Central memory CD8-positive, alpha-beta T cell (primary cell): ENCODE results near the gene SERPINE2.

Experiments used
- ATAC-seq: fragments of 150-1000 bp; cut with Tn5 transposase; replicated peaks from 2 replicates; pipeline ENCODE4 v1.10.0; 2022; ENCODE audit warnings: mild to moderate bottlenecking, moderate FRiP score, moderate number of reproducible peaks; ENCODE audit not compliant: poor library complexity, severe bottlenecking; ENCODE audit errors: extremely low read depth
- DNase-seq, 2 donors: peaks; one replicate each; pipeline ENCODE4 v3.0.0; 2021; ENCODE audit warnings: low spot score in 2 of 2
- H3K27ac Mint-ChIP-seq: one replicate; pipeline ENCODE4 v1.8.0; 2022; ENCODE audit warnings: low read depth, mild to moderate bottlenecking, moderate library complexity, mixed read lengths
- H3K27me3 Mint-ChIP-seq: one replicate; pipeline ENCODE4 v1.8.0; 2022; ENCODE audit warnings: mixed read lengths
- H3K36me3 Mint-ChIP-seq: one replicate; pipeline ENCODE4 v1.8.0; 2022; ENCODE audit warnings: mild to moderate bottlenecking, moderate library complexity, mixed read lengths; ENCODE audit not compliant: insufficient read depth
- H3K4me1 Mint-ChIP-seq: one replicate; pipeline ENCODE4 v1.8.0; 2022; ENCODE audit warnings: mixed read lengths
- H3K4me3 Mint-ChIP-seq: one replicate; pipeline ENCODE4 v1.8.0; 2022; ENCODE audit warnings: mild to moderate bottlenecking, moderate library complexity, mixed read lengths
- H3K9me3 Mint-ChIP-seq: one replicate; pipeline ENCODE4 v1.8.0; 2022; ENCODE audit warnings: mixed read lengths

SERPINE2 gene

GRCh38 chr2:224063298-224063648 is 24.2 kb upstream of the SERPINE2 start:
- DNase-seq (no peak), ATAC-seq (no peak)
- Mint-ChIP-seq H3K4me1 (no peaks in the 10 kb centered on the region), H3K27me3 (peaks cover 40% of the 10 kb centered on the region), H3K27ac (no peak overlapping the region), H3K36me3 (no peaks in the 10 kb centered on the region), H3K9me3 (no peaks in the 10 kb centered on the region), H3K4me3 (no peak overlapping the region)

GRCh38 chr2:224062481-224063297 is 23.6 kb upstream of the SERPINE2 start:
- Mint-ChIP-seq H3K27me3 (peaks cover 37% of the 10 kb centered on the region), H3K4me3 (no peak overlapping the region), H3K9me3 (no peaks in the 10 kb centered on the region), H3K27ac (no peak overlapping the region), H3K36me3 (no peaks in the 10 kb centered on the region), H3K4me1 (no peaks in the 10 kb centered on the region)
- DNase-seq = no peak
- ATAC-seq = no peak

GRCh38 chr2:224060783-224061482 is 21.8 kb upstream of the SERPINE2 start:
- DNase-seq (no peak), ATAC-seq (no peak)
- no peak overlapping the region for H3K4me3 Mint-ChIP-seq
- H3K27me3 Mint-ChIP-seq = peaks cover 34% of the 10 kb centered on the region
- H3K4me1 Mint-ChIP-seq = no peaks in the 10 kb centered on the region
- H3K27ac Mint-ChIP-seq = no peak overlapping the region
- no peaks in the 10 kb centered on the region for H3K36me3 Mint-ChIP-seq
- H3K9me3 Mint-ChIP-seq = no peaks in the 10 kb centered on the region

GRCh38 chr2:224059178-224059577 is 20.1 kb upstream of the SERPINE2 start:
- DNase-seq = no peak
- H3K27ac Mint-ChIP-seq = no peak overlapping the region
- no peak for ATAC-seq
- H3K4me1 Mint-ChIP-seq = no peaks in the 10 kb centered on the region
- no peaks in the 10 kb centered on the region for H3K36me3 Mint-ChIP-seq
- peaks cover 5% of the 10 kb centered on the region for H3K9me3 Mint-ChIP-seq
- no peak overlapping the region for H3K4me3 Mint-ChIP-seq
- peaks cover 43% of the 10 kb centered on the region for H3K27me3 Mint-ChIP-seq

GRCh38 chr2:224058048-224058775 is 19.1 kb upstream of the SERPINE2 start:
- ATAC-seq (no peak), DNase-seq (no peak)
- H3K9me3 Mint-ChIP-seq = peaks cover 5% of the 10 kb centered on the region
- no peaks in the 10 kb centered on the region for H3K4me1 Mint-ChIP-seq
- peaks cover 51% of the 10 kb centered on the region for H3K27me3 Mint-ChIP-seq
- no peaks in the 10 kb centered on the region for H3K36me3 Mint-ChIP-seq
- no peak overlapping the region for H3K4me3 Mint-ChIP-seq
- no peak overlapping the region for H3K27ac Mint-ChIP-seq

GRCh38 chr2:224056889-224057288 is 17.8 kb upstream of the SERPINE2 start:
- Mint-ChIP-seq H3K27ac (no peak overlapping the region), H3K4me3 (no peak overlapping the region), H3K4me1 (no peaks in the 10 kb centered on the region), H3K36me3 (no peaks in the 10 kb centered on the region), H3K9me3 (peaks cover 5% of the 10 kb centered on the region), H3K27me3 (peaks cover 59% of the 10 kb centered on the region)
- DNase-seq = no peak
- no peak for ATAC-seq

- ATAC-seq (no peak), DNase-seq (no peak)
- H3K27me3 Mint-ChIP-seq = peaks cover 66% of the 10 kb centered on the region
- H3K9me3 Mint-ChIP-seq = peaks cover 5% of the 10 kb centered on the region
- H3K4me3 Mint-ChIP-seq = no peak overlapping the region
- H3K36me3 Mint-ChIP-seq = no peaks in the 10 kb centered on the region
- H3K4me1 Mint-ChIP-seq = no peaks in the 10 kb centered on the region
- no peak overlapping the region for H3K27ac Mint-ChIP-seq
Observed at GRCh38 chr2:224055101-224055500, 16.0 kb upstream of the SERPINE2 start.

GRCh38 chr2:224046752-224047151 is 7.7 kb upstream of the SERPINE2 start:
- no peak overlapping the region for H3K4me3 Mint-ChIP-seq
- no peak overlapping the region for H3K27ac Mint-ChIP-seq
- DNase-seq (no peak), ATAC-seq (no peak)
- peaks cover 73% of the 10 kb centered on the region for H3K27me3 Mint-ChIP-seq
- H3K36me3 Mint-ChIP-seq = no peaks in the 10 kb centered on the region
- no peaks in the 10 kb centered on the region for H3K4me1 Mint-ChIP-seq
- no peaks in the 10 kb centered on the region for H3K9me3 Mint-ChIP-seq

GRCh38 chr2:224042191-224042696 is 3.2 kb upstream of the SERPINE2 start:
- DNase-seq (no peak), ATAC-seq (no peak)
- Mint-ChIP-seq H3K4me3 (no peak overlapping the region), H3K36me3 (no peaks in the 10 kb centered on the region), H3K27me3 (peaks cover 68% of the 10 kb centered on the region), H3K27ac (no peak overlapping the region), H3K9me3 (no peaks in the 10 kb centered on the region), H3K4me1 (peaks cover 9% of the 10 kb centered on the region)

GRCh38 chr2:224041554-224041953 is 2.5 kb upstream of the SERPINE2 start:
- Mint-ChIP-seq H3K9me3 (no peaks in the 10 kb centered on the region), H3K27ac (no peak overlapping the region), H3K36me3 (no peaks in the 10 kb centered on the region), H3K4me3 (no peak overlapping the region), H3K27me3 (peaks cover 75% of the 10 kb centered on the region), H3K4me1 (peaks cover 9% of the 10 kb centered on the region)
- DNase-seq (no peak), ATAC-seq (no peak)

GRCh38 chr2:224040753-224041152 is 1.7 kb upstream of the SERPINE2 start:
- Mint-ChIP-seq H3K36me3 (no peaks in the 10 kb centered on the region), H3K9me3 (no peaks in the 10 kb centered on the region), H3K4me3 (peak overlapping the region; percentile 0), H3K4me1 (peaks cover 9% of the 10 kb centered on the region), H3K27ac (no peak overlapping the region), H3K27me3 (peaks cover 83% of the 10 kb centered on the region)
- no peak for ATAC-seq
- no peak for DNase-seq

GRCh38 chr2:224039770-224040440 is 819 bp upstream of the SERPINE2 start:
- Mint-ChIP-seq H3K27me3 (peaks cover 86% of the 10 kb centered on the region), H3K9me3 (no peaks in the 10 kb centered on the region), H3K36me3 (no peaks in the 10 kb centered on the region), H3K27ac (no peak overlapping the region), H3K4me1 (peaks cover 9% of the 10 kb centered on the region), H3K4me3 (peak overlapping the region; percentile 0)
- ATAC-seq (no peak), DNase-seq (no peak)
